T-helper 17 cell (primary cell): ENCODE data around the gene NCLN. TPM values are rescaled to one million over a fixed set of nuclear protein-coding genes. Genes with fewer than 3 reads are reported as not detected.
"Not testable (repeated sequence)": the region's sequence is repeated elsewhere in the genome, so short reads cannot be mapped to it uniquely, and the experiment has no call there.

Experiments used
- ATAC-seq: fragments of 150-1000 bp; cut with Tn5 transposase; 2 replicates; pipeline ENCODE4 v1.10.0; 2021; ENCODE audit warnings: mild to moderate bottlenecking, moderate library complexity
- DNase-seq, 3 donors: peaks; one replicate each; pipeline versions ENCODE4 v3.0.0 to v3.0.0-alpha.2; 2020 to 2021
- H3K9me3 ChIP-seq: one replicate; pipeline ENCODE4 v1.7.0; 2013; ENCODE audit warnings: low read length, mild to moderate bottlenecking; ENCODE audit not compliant: control insufficient read depth, poor library complexity, severe bottlenecking
- H3K27ac Mint-ChIP-seq: one replicate; pipeline ENCODE4 v1.8.0; 2022; ENCODE audit warnings: mild to moderate bottlenecking, moderate library complexity, mixed read lengths
- H3K27me3 Mint-ChIP-seq: one replicate; pipeline ENCODE4 v1.8.0; 2022; ENCODE audit warnings: mixed read lengths
- H3K36me3 Mint-ChIP-seq: one replicate; pipeline ENCODE4 v1.8.0; 2022; ENCODE audit warnings: low read depth, mixed read lengths
- H3K4me1 Mint-ChIP-seq: one replicate; pipeline ENCODE4 v1.8.0; 2022; ENCODE audit warnings: mild to moderate bottlenecking, mixed read lengths
- H3K4me3 Mint-ChIP-seq: one replicate; pipeline ENCODE4 v1.8.0; 2022; ENCODE audit warnings: mild to moderate bottlenecking, moderate library complexity, mixed read lengths
- total RNA-seq, 4 donors: library from RNA in 2 of 4; stranded (reverse) in 2 of 4; gene quantifications; one replicate each; pipeline ENCODE4 v1.2.3 and lab custom pipeline; 2022 to 2026

The NCLN gene
- total RNA-seq, 2 donors from 2014 or later, result 47.8 to 50.6 TPM

DNA sequence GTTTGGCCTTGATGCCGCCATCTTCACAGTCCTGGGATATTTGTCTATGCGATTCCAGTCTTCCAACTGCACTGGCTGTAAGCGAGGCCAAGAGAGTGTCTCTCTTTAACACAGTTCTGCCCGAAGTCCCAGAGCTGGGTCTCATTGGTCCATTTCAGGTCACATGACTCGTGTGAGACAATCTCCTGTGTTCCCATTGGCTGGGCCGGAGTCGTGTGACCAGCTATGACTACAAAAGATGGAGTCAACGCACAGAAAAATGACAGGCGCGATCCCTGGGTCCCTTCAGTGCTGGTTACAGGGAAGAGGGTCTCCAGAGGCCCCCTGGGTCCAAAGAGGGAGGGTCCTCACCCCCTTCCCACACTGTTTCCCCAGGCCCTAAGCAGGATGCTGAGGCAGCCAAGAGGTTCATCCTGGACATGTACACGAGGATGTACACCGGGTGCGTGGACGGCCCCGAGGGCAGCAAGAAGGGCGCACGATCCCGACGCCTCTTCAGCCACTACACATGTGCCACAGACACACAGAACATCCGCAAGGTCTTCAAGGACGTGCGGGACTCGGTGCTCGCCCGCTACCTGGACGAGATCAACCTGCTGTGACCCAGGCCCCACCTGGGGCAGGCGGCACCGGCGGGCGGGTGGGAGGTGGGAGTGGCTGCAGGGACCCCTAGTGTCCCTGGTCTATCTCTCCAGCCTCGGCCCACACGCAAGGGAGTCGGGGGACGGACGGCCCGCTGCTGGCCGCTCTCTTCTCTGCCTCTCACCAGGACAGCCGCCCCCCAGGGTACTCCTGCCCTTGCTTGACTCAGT is 23.1 kb upstream of the NCLN start:
- H3K4me3 Mint-ChIP-seq, result no peak overlapping the region
- ATAC-seq (peak; percentile 10), DNase-seq (no peak)
- peaks cover 16% of the 10 kb centered on the region for H3K4me1 Mint-ChIP-seq
- H3K36me3 Mint-ChIP-seq, result peaks cover 4% of the 10 kb centered on the region
- peak overlapping the region; percentile 76 for H3K27ac Mint-ChIP-seq
- no peaks in the 10 kb centered on the region for H3K9me3 ChIP-seq
- H3K27me3 Mint-ChIP-seq, result no peaks in the 10 kb centered on the region

DNA sequence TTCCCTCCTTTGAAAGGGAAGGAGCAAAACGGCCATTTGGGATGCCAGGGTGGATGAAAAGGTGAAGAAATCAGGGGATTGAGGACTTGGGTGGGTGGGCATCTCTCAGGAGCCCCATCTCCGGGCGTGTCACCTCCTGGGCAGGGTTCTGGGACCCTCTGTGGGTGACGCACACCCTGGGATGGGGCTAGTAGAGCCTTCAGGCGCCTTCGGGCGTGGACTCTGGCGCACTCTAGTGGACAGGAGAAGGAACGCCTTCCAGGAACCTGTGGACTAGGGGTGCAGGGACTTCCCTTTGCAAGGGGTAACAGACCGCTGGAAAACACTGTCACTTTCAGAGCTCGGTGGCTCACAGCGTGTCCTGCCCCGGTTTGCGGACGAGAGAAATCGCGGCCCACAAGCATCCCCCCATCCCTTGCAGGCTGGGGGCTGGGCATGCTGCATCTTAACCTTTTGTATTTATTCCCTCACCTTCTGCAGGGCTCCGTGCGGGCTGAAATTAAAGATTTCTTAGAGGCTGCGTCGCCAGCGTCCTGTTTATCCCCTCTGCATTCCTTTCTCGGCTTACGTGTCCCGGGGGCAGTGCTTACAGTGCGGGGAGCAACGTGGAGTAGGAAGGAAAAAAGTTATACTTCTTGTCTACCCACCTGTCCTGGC is 22.4 kb upstream of the NCLN start:
- peak; percentile 52 to 60 (median 54) for DNase-seq
- peaks cover 18% of the 10 kb centered on the region for H3K4me1 Mint-ChIP-seq
- H3K9me3 ChIP-seq, result no peaks in the 10 kb centered on the region
- no peaks in the 10 kb centered on the region for H3K27me3 Mint-ChIP-seq
- H3K4me3 Mint-ChIP-seq, result no peak overlapping the region
- H3K27ac Mint-ChIP-seq, result peak overlapping the region; percentile 76
- ATAC-seq, result peak; percentile 80
- H3K36me3 Mint-ChIP-seq, result peaks cover 4% of the 10 kb centered on the region

DNA sequence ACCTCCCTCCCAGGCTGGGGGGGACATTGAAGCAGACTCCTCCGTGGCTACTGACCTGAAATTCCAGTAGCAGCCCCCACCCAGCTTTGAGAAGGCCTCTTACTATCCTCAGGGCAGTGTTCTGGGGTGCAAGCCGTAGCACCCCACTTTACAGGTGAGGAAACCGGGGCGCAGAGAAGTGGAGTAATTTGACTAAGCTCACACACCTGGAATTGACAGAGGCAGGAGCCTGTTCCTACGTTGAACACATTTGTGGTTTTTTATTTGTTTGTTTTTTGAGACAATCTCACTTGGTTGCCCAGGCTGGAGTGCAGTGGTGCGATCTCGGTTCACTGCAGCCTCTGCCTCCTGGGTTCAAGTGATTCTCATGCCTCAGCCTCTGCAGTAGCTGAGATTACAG is 21.8 kb upstream of the NCLN start:
- Mint-ChIP-seq H3K4me3 (no peak overlapping the region), H3K4me1 (peaks cover 16% of the 10 kb centered on the region), H3K27me3 (no peaks in the 10 kb centered on the region), H3K36me3 (peaks cover 4% of the 10 kb centered on the region), H3K27ac (peak overlapping the region; percentile 76)
- ATAC-seq (no peak), DNase-seq (no peak)
- no peaks in the 10 kb centered on the region for H3K9me3 ChIP-seq

DNA sequence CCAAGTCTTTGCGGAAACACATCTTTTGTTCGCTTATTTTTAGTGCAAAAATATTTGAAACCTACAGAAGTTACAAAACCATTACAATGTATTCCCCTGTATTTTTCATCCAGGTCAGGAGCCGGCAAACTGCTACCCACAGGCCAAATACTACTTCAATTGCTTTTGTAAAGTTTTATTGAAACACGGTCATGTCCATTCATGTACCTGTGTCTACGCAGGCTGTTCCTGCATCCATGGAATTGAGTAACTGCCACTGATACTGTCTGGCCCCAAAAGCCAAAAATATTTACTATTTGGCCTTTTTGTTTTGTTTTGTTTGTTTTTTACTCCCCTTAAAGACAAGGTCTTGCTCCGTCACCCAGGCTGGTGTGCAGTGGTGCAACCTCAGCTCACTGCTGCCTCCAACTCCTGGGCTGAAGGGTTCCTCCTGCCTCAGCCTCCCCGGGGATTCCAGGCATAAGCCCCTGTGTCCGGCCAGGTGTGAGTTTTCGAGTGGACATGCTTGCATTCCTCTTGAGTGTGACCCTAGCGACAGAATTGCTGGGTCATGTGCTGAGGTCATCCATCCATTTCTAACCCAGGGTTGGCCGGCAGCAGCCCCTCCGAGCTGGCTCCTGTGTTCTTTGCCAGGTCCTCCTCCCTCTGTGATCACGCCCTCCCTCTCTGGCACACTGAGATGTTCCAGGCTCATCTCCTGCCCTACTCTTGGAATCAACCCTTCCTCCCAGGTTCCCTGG is 18.0 kb upstream of the NCLN start:
- DNase-seq, result no peak
- ATAC-seq, result no peak
- H3K36me3 Mint-ChIP-seq, result no peaks in the 10 kb centered on the region
- H3K9me3 ChIP-seq, result no peaks in the 10 kb centered on the region
- no peak overlapping the region for H3K4me3 Mint-ChIP-seq
- H3K27me3 Mint-ChIP-seq, result no peaks in the 10 kb centered on the region
- H3K4me1 Mint-ChIP-seq, result peaks cover 18% of the 10 kb centered on the region
- H3K27ac Mint-ChIP-seq, result peak overlapping the region; percentile 59

DNA sequence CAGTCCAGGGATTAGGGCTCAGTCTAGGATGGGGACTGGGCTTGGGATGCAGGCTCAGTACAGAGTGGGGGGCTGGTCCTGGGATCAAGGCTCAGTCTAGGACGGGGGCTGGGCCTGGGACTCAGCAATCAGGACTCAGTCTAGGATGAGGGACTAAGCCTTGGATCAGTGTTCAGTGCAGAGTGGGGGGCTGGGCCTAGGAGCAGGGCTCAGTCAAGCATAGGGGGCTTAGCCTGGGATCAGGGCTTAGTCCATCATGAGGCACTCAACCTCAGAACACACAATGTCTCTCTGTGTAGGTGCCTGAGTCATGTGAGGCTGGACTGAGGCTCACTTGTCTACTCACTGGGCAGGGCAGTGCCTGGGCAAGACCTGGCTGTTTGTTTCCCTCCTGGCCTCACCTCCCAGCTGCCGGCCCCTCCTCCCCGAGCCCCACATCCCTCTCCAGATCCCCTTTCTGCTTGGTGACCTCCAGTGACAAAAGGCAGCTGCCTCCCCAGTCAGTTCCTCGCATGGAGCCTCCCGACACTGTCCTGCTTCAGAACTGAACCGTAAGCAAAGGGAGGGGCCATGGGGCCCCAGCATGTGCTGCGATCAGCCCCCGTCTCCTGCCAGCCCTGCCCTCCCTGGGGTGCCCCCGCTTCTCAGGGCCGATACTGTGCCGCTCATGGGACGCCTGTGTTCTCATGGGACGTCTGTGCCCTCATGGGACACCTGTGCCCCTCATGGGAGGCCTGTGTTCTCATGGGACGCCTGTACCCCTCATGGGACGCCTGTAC is 13.6 kb upstream of the NCLN start:
- Mint-ChIP-seq H3K27me3 (no peaks in the 10 kb centered on the region), H3K36me3 (no peaks in the 10 kb centered on the region), H3K4me3 (no peak overlapping the region), H3K4me1 (peaks cover 21% of the 10 kb centered on the region), H3K27ac (peak overlapping the region; percentile 75)
- DNase-seq (no peak), ATAC-seq (no peak)
- no peaks in the 10 kb centered on the region for H3K9me3 ChIP-seq

DNA sequence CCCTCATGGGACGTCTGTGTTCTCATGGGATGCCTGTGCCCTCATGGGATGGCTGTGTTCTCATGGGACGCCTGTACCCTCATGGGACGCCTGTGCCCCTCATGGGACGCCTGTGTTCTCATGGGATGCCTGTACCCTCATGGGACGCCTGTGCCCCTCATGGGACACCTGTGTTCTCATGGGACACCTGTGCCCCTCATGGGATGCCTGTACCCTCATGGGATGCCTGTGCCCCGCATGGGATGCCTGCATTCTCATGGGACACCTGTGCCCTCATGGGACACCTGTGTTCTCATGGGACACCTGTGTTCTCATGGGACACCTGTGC is 13.1 kb upstream of the NCLN start:
- not testable (repeated sequence) for DNase-seq, ATAC-seq, H3K36me3 Mint-ChIP-seq, H3K27me3 Mint-ChIP-seq, H3K4me3 Mint-ChIP-seq, H3K9me3 ChIP-seq
- Mint-ChIP-seq H3K27ac (peak overlapping the region; percentile 75), H3K4me1 (peaks cover 24% of the 10 kb centered on the region)

DNA sequence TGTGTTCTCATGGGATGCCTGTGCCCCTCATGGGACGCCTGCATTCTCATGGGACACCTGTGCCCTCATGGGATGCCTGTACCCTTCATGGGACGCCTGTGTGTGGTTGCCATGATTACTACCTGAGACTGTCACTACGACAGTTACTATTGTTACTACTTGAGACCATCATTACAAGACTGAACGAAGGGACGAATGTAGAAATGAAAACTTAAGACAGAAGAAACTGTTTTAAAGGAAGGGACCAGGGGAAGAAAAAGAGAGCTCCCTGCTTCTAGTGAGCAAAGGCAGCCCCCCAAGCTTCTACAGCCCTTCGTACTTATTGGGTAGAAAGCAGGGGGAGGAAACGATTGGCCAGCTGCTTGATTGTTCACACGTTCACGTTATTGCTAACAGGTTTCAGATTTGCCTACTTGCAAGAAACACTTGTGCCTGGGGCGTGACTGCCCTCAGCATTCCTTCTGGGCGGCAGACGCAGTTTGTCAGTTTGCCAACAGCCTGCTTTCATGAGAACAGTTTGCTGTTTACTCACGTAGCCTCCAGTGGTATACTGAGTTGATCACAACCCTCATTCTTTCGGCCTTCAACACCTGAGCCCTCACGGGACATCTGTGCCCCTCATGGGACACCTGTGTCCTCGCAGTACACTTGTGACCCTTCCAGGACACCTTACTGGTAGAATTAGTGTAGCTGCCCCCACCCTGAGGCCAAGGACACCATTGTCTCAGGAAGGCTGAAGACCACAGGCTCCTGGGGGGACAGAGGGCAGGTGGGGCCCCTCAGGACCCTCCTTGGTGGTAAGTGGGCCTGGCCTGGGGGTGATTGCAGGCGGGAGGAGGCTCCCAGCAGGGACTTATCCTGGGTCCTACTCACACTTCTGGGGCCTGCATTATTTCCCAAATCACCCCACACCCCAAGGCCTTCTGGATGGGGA is 9.7 kb upstream of the NCLN start:
- no peak for ATAC-seq
- peaks cover 11% of the 10 kb centered on the region for H3K36me3 Mint-ChIP-seq
- peak overlapping the region; percentile 98 for H3K27ac Mint-ChIP-seq
- H3K4me1 Mint-ChIP-seq, result peaks cover 19% of the 10 kb centered on the region
- H3K4me3 Mint-ChIP-seq, result peak overlapping the region; percentile 91
- H3K9me3 ChIP-seq, result no peaks in the 10 kb centered on the region
- no peaks in the 10 kb centered on the region for H3K27me3 Mint-ChIP-seq
- no peak for DNase-seq

DNA sequence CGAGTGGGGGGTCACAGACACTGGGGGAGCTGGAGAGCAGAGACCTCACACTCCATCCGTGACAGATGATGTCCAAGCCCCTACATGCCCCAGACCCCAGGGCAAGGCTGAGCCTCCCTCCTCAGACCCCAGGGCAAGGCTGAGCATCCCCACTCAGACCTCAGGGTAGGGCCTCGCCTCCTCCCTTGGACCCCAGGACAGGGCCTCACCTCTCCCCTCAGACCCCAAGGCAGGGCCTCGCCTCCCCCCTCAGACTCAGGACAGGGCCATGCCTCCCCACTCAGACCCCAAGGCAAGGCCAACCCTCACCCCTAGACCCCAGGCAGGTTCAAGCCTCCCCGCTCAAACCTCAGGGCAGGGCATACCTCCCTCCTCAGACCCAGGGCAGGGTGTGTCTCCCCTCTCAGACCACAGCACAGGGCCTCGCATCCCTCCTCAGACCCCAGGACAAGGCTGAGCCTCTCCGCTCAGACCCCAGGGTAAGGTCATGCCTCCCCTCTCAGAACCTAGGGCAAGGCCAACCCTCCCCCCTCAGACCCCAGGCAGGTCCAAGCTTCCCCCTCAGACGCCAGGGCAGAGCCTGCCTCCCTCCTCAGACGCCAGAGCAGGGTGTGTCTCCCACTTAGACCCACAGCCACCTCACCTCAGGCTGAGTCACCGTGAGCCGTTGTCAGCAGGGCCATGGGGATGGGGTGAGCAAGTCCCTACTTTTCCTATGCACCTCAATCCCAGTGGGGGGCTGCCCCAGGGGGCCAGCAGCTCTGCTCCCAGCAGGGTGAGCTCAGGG is 8.8 kb upstream of the NCLN start:
- DNase-seq (peak; percentile 39 to 58 (median 46)), ATAC-seq (peak; percentile 64)
- Mint-ChIP-seq H3K4me3 (peak overlapping the region; percentile 91), H3K4me1 (peaks cover 16% of the 10 kb centered on the region), H3K27me3 (no peaks in the 10 kb centered on the region), H3K36me3 (peaks cover 11% of the 10 kb centered on the region), H3K27ac (peak overlapping the region; percentile 98)
- no peaks in the 10 kb centered on the region for H3K9me3 ChIP-seq

DNA sequence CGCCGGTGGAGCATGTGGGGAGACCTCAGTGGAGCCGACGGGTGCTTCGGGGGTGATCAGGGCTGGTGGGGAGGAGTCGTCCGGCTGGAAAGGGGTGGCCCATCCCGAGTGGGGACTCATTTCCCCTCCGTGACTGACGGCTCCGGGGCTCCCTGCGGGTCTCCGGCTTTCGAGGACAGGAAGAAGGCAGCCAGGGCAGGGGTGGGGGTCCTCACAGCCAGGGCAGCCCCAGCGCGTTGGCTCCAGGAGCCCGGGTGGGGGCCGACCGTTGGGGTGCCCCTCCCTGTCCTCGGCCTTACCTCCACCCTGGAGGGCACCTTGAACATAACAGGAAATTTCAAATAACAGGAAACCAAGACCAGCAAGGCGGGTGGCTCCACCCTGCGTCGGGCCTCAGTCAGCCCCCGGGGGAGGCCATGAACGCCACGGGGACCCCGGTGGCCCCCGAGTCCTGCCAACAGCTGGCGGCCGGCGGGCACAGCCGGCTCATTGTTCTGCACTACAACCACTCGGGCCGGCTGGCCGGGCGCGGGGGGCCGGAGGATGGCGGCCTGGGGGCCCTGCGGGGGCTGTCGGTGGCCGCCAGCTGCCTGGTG is 7.3 kb upstream of the NCLN start, which contains the start of gene S1PR4:
TSS of gene S1PR4 (plus strand) at position 393 of the 596 bp plus-strand sequence. CDS start at position 417, 24 bp downstream.
- Mint-ChIP-seq H3K27ac (peak within 1 kb of the TSS; percentile 98), H3K36me3 (peaks cover 11% of the 10 kb centered on the region), H3K27me3 (no peaks in the 10 kb centered on the region), H3K4me3 (peak within 1 kb of the TSS; percentile 98), H3K4me1 (peaks cover 23% of the 10 kb centered on the region)
- ATAC-seq (peak; percentile 81), DNase-seq (peak; percentile 42 to 50 (median 47))
- no peaks in the 10 kb centered on the region for H3K9me3 ChIP-seq

DNA sequence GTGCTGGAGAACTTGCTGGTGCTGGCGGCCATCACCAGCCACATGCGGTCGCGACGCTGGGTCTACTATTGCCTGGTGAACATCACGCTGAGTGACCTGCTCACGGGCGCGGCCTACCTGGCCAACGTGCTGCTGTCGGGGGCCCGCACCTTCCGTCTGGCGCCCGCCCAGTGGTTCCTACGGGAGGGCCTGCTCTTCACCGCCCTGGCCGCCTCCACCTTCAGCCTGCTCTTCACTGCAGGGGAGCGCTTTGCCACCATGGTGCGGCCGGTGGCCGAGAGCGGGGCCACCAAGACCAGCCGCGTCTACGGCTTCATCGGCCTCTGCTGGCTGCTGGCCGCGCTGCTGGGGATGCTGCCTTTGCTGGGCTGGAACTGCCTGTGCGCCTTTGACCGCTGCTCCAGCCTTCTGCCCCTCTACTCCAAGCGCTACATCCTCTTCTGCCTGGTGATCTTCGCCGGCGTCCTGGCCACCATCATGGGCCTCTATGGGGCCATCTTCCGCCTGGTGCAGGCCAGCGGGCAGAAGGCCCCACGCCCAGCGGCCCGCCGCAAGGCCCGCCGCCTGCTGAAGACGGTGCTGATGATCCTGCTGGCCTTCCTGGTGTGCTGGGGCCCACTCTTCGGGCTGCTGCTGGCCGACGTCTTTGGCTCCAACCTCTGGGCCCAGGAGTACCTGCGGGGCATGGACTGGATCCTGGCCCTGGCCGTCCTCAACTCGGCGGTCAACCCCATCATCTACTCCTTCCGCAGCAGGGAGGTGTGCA is 6.6 kb upstream of the NCLN start:
- peaks cover 11% of the 10 kb centered on the region for H3K36me3 Mint-ChIP-seq
- peaks cover 28% of the 10 kb centered on the region for H3K4me1 Mint-ChIP-seq
- H3K4me3 Mint-ChIP-seq, result peak overlapping the region; percentile 98
- H3K9me3 ChIP-seq, result no peaks in the 10 kb centered on the region
- peak overlapping the region; percentile 98 for H3K27ac Mint-ChIP-seq
- ATAC-seq, result peak; percentile 22
- DNase-seq, result no peak
- H3K27me3 Mint-ChIP-seq, result no peaks in the 10 kb centered on the region
